Measurements from ENCODE around the gene ATP10A. TPM values are rescaled to one million over a fixed set of nuclear protein-coding genes. Genes with fewer than 3 reads are reported as not detected.
A peak's percentile ranks its signal among the peaks of the same experiment; 100 is the strongest.
"Not testable (repeated sequence)": the region's sequence is repeated elsewhere in the genome, so short reads cannot be mapped to it uniquely, and the experiment has no call there.

The ATP10A gene
- total RNA-seq, 1 donor from 2014 or later = 44.4 TPM

DNA sequence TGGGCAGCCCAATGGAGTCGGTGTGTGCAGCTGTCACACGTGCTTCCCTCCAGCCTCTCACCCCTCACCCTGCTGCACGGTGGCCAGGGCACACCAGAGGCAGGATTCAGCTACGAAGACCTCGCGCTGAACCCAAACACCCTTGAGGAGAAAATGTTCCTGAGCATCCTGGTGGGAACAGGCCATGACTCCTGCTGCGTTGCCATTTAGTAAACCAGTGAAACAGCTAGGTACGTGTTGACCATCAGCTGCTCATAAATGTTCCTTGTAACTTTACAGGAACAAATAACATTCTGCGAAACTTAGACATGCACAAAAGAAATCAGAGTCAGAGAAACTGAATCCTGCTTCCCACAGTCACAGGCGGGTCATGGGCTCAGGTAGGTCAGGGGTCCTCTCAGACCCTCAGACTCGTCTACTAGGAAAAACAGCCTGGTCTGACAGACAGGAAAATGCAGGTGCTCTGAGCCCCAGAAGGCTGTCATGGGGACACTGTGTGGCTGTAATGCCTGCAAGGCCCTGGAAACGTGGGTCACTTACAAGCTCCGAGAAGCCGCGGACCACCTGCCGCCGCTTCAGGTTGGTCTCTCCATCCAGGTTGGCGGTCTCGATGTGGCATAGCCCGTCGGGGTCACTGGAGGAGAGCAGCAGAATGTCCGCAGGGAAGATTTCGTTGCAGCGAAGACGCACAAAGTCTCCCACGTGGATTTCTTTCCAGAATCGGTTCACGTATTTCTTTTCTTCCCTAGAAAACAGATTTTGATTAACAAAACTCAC is 82.5 kb downstream of the ATP10A start:
- no peak overlapping the region for H3K4me3 Mint-ChIP-seq (ENCODE audit: low read depth)
- DNase-seq (ENCODE audit: low spot score) = no peak
- intact Hi-C loops (cut with micrococcal nuclease) = no loop called here
- H3K36me3 Mint-ChIP-seq (ENCODE audit: low read depth) = peaks cover 38% of the 10 kb centered on the region
- peaks cover 47% of the 10 kb centered on the region for H3K4me1 Mint-ChIP-seq (ENCODE audit: low read depth)
- no peaks in the 10 kb centered on the region for H3K9me3 Mint-ChIP-seq
- H3K27me3 Mint-ChIP-seq (ENCODE audit: low read depth) = no peaks in the 10 kb centered on the region
- H3K27ac Mint-ChIP-seq = no peak overlapping the region

DNA sequence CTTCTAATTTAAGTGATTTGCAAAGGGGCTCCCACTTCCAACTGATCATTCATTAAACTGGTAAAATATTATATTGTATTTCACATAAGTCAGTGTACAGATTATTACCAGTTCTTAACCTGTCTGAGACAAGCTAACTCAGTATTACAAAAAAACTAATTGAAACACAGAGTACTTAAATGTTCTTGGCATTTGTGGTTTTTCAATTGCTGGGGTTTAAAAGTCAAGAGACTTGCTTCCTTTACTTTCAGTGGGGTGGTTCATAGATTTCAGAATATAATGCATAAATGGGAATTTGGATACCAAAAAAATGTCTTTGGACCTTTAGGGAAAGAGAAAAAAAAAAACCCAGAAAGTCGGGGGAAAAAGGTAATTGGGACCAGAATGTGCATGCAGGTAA is 85.0 kb downstream of the ATP10A start:
- intact Hi-C loops (cut with micrococcal nuclease) = loop anchor here (1.0 kb wide), 1 partner anchor 12 kb away; no protein-coding TSS in a partner anchor

DNA sequence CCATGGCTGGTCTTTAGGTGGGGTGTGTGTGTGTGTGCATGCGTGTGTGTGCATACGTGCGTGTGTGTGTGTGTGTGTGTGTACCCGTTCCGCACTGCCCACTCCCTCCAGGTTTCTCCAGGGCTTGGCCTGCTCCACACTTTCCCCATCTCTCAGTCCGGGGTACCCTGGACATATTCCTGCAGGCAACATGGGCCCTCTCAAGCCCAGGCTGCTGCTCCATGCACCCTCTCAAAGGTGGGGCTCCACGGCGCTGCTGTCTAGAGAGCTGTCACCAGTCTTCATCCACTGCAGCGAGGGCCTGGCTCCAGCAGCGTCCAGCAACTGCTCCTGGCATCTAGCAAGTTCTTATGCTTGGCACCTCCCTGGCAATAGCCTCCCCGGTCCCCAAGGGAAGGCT is 86.1 kb downstream of the ATP10A start:
- Mint-ChIP-seq H3K9me3 (no peaks in the 10 kb centered on the region), H3K27me3 (ENCODE audit: low read depth) (no peaks in the 10 kb centered on the region), H3K4me1 (ENCODE audit: low read depth) (peaks cover 45% of the 10 kb centered on the region), H3K36me3 (ENCODE audit: low read depth) (peaks cover 35% of the 10 kb centered on the region), H3K4me3 (ENCODE audit: low read depth) (no peak overlapping the region), H3K27ac (no peak overlapping the region)
- no peak for DNase-seq (ENCODE audit: low spot score)
- intact Hi-C loops (cut with micrococcal nuclease) = no loop called here

More for the DNA sequence above, 85.0 kb downstream of the ATP10A start:
- no peak for DNase-seq (ENCODE audit: low spot score)
- H3K4me1 Mint-ChIP-seq (ENCODE audit: low read depth) = peaks cover 44% of the 10 kb centered on the region
- H3K27ac Mint-ChIP-seq = no peak overlapping the region
- H3K9me3 Mint-ChIP-seq = no peaks in the 10 kb centered on the region
- peaks cover 37% of the 10 kb centered on the region for H3K36me3 Mint-ChIP-seq (ENCODE audit: low read depth)
- no peaks in the 10 kb centered on the region for H3K27me3 Mint-ChIP-seq (ENCODE audit: low read depth)
- no peak overlapping the region for H3K4me3 Mint-ChIP-seq (ENCODE audit: low read depth)

DNA sequence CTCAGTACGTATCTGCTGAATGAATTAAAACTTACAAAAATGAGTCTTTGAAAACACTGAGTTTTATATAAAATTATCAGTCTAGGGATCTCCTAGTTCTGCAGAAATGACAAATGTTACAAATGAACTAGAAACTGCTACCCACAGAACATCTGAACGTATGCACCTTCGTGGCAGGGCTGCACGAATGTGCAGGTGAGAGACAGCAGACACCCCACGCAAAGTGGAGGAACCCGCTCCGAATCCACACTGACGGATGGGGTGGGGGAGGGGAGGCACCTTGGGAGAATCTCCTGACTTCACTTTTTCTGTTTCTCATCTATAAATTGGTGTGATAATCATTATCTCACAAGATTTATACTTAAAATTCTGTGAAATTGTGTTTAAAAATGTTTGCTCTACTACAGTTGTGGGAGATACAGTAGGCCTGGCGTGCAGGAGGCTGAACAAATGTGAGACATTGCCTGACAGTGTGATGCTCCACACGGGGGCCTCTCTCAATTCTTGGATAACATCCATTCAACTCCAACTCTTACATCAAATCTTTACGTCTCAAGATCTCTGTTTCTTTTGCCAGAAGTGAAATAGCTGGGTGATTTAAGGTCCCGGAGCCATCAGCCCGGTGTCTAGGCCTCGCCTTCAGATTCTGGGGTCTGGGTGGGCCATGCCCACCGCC is 86.9 kb downstream of the ATP10A start:
- H3K27ac Mint-ChIP-seq = peak overlapping the region; percentile 69
- no peaks in the 10 kb centered on the region for H3K27me3 Mint-ChIP-seq (ENCODE audit: low read depth)
- no peak overlapping the region for H3K4me3 Mint-ChIP-seq (ENCODE audit: low read depth)
- no peaks in the 10 kb centered on the region for H3K9me3 Mint-ChIP-seq
- H3K4me1 Mint-ChIP-seq (ENCODE audit: low read depth) = peaks cover 45% of the 10 kb centered on the region
- DNase-seq (ENCODE audit: low spot score) = no peak
- H3K36me3 Mint-ChIP-seq (ENCODE audit: low read depth) = peaks cover 32% of the 10 kb centered on the region
- intact Hi-C loops (cut with micrococcal nuclease) = no loop called here

DNA sequence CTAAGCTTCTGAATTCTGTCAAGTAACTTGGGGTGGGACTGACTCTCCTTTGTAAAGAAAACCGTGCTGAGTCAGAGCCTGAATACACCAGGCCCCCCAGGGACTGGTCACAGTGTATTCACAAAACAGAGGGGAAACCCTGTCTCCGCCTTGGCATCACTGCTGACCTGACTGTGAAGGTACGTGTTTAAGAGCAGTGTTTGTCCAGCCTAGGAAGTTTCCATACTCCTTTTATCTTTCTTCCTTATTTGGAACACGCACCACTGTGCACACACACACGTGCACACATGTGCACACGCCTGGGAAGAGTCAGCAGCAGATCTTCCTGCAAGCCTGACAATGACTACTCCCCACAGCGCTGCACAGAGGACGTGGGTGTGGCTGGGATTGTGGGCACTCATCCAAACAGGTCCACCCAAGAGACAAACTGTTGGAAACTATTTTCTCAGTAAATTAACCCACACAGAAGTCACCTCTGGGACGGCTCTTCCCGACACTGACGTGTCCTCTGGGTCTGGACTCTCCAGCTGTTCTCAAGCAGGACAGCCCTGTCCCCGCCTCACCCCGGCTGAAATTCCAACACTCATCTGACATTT is 87.7 kb downstream of the ATP10A start:
- Mint-ChIP-seq H3K4me1 (ENCODE audit: low read depth) (peaks cover 47% of the 10 kb centered on the region), H3K36me3 (ENCODE audit: low read depth) (peaks cover 29% of the 10 kb centered on the region), H3K9me3 (no peaks in the 10 kb centered on the region), H3K27me3 (ENCODE audit: low read depth) (no peaks in the 10 kb centered on the region), H3K27ac (peak overlapping the region; percentile 69), H3K4me3 (ENCODE audit: low read depth) (no peak overlapping the region)
- intact Hi-C loops (cut with micrococcal nuclease) = no loop called here
- no peak for DNase-seq (ENCODE audit: low spot score)

DNA sequence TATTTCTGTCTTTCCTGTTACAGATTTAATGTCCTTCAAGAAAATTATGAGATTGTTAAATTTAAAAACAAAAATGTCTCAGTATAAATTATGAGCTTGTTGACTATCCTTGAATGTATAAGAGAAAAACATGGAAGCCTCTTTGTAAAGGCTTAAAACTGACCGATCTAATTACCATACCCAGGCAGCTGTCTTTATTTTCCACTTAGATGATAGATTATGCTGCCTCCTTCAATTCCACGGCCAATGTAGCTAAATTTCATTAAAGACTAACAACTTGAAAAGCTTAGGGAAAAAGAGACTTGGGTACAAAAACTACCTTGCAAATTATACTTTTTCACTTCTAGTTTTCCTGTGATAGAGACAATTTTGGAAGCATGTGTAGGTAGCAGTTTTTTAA is 88.3 kb downstream of the ATP10A start:
- Mint-ChIP-seq H3K4me1 (ENCODE audit: low read depth) (peaks cover 46% of the 10 kb centered on the region), H3K36me3 (ENCODE audit: low read depth) (peaks cover 27% of the 10 kb centered on the region), H3K27me3 (ENCODE audit: low read depth) (no peaks in the 10 kb centered on the region), H3K9me3 (no peaks in the 10 kb centered on the region), H3K4me3 (ENCODE audit: low read depth) (no peak overlapping the region), H3K27ac (no peak overlapping the region)
- intact Hi-C loops (cut with micrococcal nuclease) = no loop called here
- DNase-seq (ENCODE audit: low spot score) = no peak

DNA sequence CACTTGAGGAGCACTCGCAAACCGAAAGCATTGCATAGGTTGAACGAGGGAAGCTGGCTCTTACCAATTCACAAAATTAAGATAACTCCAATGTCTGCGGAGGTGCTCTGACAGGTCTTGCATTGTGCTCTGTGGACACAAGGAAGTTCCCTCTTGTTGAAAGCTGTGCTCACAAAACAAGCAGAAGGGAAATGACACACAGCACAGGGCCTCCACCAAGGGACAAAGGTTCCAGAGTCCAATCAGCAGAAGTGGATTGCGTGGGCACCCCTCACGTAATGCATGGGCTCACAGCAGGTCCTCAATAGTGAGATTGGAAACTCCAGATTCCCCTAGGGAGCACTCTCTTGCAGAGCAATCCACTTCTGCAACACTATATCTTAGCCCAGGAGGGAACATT is 89.9 kb downstream of the ATP10A start:
- H3K27me3 Mint-ChIP-seq (ENCODE audit: low read depth) = no peaks in the 10 kb centered on the region

DNA sequence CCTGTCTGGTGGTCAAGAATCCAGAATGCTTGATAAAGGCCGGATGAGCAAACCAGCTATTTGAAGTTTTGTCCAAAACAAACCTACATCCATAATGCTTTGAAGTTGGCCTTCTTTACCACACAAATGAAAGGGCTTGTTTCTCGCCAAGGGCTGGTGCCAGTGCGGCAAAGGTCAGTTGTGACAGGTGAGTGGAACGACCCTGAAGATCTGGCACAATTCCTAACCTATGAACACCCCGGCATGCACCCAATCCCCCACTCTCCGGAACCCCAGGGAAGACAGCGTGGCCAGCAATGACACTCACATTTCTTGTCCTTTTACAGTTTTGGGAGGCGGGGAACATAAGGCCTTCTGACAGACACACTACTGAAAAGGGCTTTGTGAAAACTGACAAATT is 90.6 kb downstream of the ATP10A start:
- H3K4me1 Mint-ChIP-seq (ENCODE audit: low read depth) = peaks cover 29% of the 10 kb centered on the region
- peaks cover 11% of the 10 kb centered on the region for H3K36me3 Mint-ChIP-seq (ENCODE audit: low read depth)
- no peak overlapping the region for H3K27ac Mint-ChIP-seq
- no peak for DNase-seq (ENCODE audit: low spot score)
- no peak overlapping the region for H3K4me3 Mint-ChIP-seq (ENCODE audit: low read depth)
- intact Hi-C loops (cut with micrococcal nuclease) = no loop called here
- no peaks in the 10 kb centered on the region for H3K9me3 Mint-ChIP-seq
- no peaks in the 10 kb centered on the region for H3K27me3 Mint-ChIP-seq (ENCODE audit: low read depth)

More for the DNA sequence above, 89.9 kb downstream of the ATP10A start:
- DNase-seq (ENCODE audit: low spot score) = no peak
- Mint-ChIP-seq H3K4me3 (ENCODE audit: low read depth) (no peak overlapping the region), H3K4me1 (ENCODE audit: low read depth) (peaks cover 33% of the 10 kb centered on the region), H3K9me3 (no peaks in the 10 kb centered on the region), H3K36me3 (ENCODE audit: low read depth) (peaks cover 13% of the 10 kb centered on the region), H3K27ac (no peak overlapping the region)
- intact Hi-C loops (cut with micrococcal nuclease) = no loop called here

DNA sequence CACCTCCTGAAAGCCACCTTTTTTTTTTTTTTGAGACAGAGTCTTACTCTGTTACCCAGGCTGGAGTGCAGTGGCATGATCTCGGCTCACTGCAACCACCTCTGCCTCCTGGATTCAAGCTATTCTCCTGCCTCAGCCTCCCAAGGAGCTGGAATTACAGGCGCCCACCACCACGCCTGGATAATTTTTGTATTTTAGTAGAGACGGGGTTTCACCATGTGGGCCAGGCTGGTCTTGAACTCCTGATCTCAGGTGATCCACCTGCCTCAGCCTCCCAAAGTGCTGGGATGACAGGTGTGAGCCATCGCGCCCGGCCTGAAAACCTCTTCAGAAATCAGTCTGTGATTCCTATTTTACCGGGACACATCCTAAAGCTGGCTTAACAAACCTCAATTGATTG is 91.4 kb downstream of the ATP10A start:
- Mint-ChIP-seq H3K4me1 (ENCODE audit: low read depth) (peaks cover 25% of the 10 kb centered on the region), H3K36me3 (ENCODE audit: low read depth) (peaks cover 16% of the 10 kb centered on the region), H3K27ac (peak overlapping the region; percentile 22)
- H3K27me3 Mint-ChIP-seq (ENCODE audit: low read depth); DNase-seq (ENCODE audit: low spot score); intact Hi-C loops (cut with micrococcal nuclease); H3K9me3 Mint-ChIP-seq; H3K4me3 Mint-ChIP-seq (ENCODE audit: low read depth): not testable (repeated sequence)

DNA sequence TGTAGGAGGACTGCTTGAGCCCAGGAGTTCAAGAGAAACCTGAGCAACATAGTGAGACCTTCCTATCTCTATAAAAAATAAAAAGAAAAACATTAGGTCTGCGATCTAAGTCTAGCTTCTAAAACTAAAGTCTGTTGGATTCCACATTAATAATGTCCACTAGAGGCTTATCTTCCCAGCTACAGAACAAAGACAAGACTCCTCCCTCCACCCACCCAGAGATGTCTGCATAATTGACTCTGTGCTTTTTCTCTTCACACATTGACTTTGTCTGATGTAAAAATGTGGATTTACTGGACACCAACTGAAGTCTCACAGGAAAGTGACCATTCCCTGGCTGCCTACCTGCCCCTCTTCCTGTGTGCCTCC is 91.8 kb downstream of the ATP10A start:
- intact Hi-C loops (cut with micrococcal nuclease) = no loop called here
- no peak overlapping the region for H3K27ac Mint-ChIP-seq
- H3K4me1 Mint-ChIP-seq (ENCODE audit: low read depth) = peaks cover 20% of the 10 kb centered on the region
- H3K27me3 Mint-ChIP-seq (ENCODE audit: low read depth) = no peaks in the 10 kb centered on the region
- H3K4me3 Mint-ChIP-seq (ENCODE audit: low read depth) = no peak overlapping the region
- H3K9me3 Mint-ChIP-seq = no peaks in the 10 kb centered on the region
- DNase-seq (ENCODE audit: low spot score) = no peak
- peaks cover 20% of the 10 kb centered on the region for H3K36me3 Mint-ChIP-seq (ENCODE audit: low read depth)

DNA sequence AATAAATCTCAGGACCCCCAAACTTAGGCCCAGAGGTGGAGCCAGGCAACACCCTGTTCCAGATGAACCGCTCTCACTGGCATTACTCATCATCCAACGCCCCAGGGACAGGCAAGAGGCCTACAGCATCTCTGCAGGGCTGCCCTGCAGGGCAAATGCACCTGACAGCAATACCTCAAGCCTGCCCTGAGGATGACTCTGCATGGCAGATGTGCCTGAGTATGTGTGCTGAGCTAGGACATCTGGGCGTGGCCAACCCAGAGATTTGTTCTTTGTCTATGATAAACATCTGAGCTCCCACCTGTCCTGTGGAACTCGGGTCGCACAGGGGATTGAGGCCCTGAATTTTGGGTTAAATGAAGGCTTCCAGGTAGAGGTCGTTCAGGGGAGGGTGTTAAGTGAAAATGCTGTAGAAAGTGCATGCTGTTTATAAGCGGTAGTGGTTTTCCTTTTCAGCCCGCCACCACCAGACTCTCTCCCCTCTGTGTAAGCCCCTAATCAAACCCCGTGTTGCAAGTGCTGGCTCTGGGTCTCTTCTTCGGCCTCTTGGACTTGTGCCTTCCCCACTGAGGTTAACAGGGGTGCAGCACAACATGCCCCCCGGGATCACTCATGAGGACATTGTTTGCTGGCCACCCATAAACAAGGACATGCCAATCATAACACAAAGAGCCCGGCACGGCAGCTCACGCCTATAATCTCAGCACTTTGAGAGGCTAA is 92.3 kb downstream of the ATP10A start:
- H3K36me3 Mint-ChIP-seq (ENCODE audit: low read depth) = peaks cover 20% of the 10 kb centered on the region
- H3K4me1 Mint-ChIP-seq (ENCODE audit: low read depth) = peaks cover 15% of the 10 kb centered on the region
- H3K9me3 Mint-ChIP-seq = no peaks in the 10 kb centered on the region
- no peaks in the 10 kb centered on the region for H3K27me3 Mint-ChIP-seq (ENCODE audit: low read depth)
- intact Hi-C loops (cut with micrococcal nuclease) = no loop called here
- H3K27ac Mint-ChIP-seq = no peak overlapping the region
- DNase-seq (ENCODE audit: low spot score) = no peak
- no peak overlapping the region for H3K4me3 Mint-ChIP-seq (ENCODE audit: low read depth)

DNA sequence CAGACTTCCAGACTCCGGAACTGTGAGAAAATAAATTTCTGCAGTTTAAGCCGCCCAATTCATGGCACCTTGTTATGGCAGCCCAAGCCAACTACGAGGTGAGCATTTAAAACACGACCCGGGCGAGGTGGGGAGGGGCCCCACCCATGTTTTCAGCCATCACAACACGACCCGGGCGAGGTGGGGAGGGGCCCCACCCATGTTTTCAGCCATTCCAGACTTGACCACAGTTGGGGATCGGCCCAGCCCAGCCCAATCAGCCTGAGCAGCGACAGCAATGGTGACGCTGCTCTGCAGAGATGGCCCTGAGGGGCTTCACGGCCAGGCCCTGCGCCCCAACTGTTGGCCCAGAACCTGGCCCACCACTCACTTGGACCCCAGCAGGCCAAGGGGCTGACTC is 93.1 kb downstream of the ATP10A start:
- no peaks in the 10 kb centered on the region for H3K9me3 Mint-ChIP-seq
- no peak overlapping the region for H3K27ac Mint-ChIP-seq
- H3K36me3 Mint-ChIP-seq (ENCODE audit: low read depth) = peaks cover 23% of the 10 kb centered on the region
- H3K27me3 Mint-ChIP-seq (ENCODE audit: low read depth) = no peaks in the 10 kb centered on the region
- intact Hi-C loops (cut with micrococcal nuclease) = no loop called here
- peaks cover 8% of the 10 kb centered on the region for H3K4me1 Mint-ChIP-seq (ENCODE audit: low read depth)
- H3K4me3 Mint-ChIP-seq (ENCODE audit: low read depth) = no peak overlapping the region
- no peak for DNase-seq (ENCODE audit: low spot score)

Data from activated T-helper 2 cell treated with anti-CD3 and anti-CD28 coated beads, Interferon-gamma antibody, Interleukin-2, Interleukin-4, amounts not matched to agents 10 μg/mL and 5 μg/mL and 100 μg/mL, durations not matched to agents 14 hours and 24 hours and 36 hours (primary cell).